Stimulated activated CD8-positive, alpha-beta memory T cell treated with anti-CD3 and anti-CD28 coated beads, Interleukin-2, amount 100 ng/mL, for 48 hours (primary cell): ENCODE measurements around the gene CD74.

Source experiments
- DNase-seq, 2 donors: peaks; one replicate each; pipeline ENCODE4 v3.0.0-alpha.2; 2020; ENCODE audit warnings: low read depth in 2 of 2

The CD74 gene

DNA sequence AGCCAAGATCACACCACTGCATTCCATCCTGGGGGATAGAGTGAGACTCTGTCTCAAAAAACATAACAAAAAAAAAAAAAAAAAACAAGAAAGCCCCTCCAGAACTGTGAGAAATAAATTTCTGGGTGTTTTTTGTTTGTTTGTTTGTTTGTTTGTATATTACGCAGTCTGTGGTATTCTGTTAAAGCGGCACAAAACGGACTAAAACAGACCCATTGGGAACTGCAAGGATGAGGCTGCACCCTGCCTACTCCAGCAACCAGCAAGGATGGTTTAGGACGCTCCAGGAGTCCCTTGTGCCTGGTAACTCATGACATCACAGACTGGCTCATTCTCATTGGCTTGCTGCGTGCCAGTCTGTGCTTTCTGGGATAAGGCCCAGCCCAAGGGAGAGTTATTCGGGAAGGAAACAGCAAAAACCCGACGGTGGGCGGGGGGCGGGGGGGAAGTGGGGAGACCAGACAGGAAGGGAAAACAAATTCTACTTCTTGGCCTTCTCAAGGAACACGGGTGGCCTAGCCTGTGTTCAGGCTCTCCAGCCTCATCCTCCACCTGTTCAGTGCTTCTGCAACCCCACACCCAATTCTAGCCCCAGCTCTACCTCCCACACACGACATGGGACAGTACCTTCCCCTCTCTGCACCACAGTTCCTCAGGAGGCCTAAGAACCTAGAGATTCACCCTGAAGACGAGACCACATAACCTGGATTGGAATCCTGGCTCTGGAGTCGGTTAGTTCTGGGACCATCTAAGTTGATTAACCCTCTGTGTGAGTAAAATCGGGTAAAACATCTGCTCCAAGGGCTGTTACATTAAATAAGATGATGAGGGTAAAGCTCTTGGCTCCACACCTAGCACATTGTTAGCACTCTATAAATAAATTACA is 2.8 kb downstream of the CD74 start:
- no peak for DNase-seq

GRCh38 chr5:150408231-150408943 is 4.3 kb downstream of the CD74 start:
- DNase-seq, result no peak

GRCh38 chr5:150407096-150407720 is 5.5 kb downstream of the CD74 start:
- no peak for DNase-seq

GRCh38 chr5:150406723-150407095 is 6.0 kb downstream of the CD74 start:
- DNase-seq, result no peak

- no peak for DNase-seq
Observed at GRCh38 chr5:150406103-150406722, 6.5 kb downstream of the CD74 start.

DNA sequence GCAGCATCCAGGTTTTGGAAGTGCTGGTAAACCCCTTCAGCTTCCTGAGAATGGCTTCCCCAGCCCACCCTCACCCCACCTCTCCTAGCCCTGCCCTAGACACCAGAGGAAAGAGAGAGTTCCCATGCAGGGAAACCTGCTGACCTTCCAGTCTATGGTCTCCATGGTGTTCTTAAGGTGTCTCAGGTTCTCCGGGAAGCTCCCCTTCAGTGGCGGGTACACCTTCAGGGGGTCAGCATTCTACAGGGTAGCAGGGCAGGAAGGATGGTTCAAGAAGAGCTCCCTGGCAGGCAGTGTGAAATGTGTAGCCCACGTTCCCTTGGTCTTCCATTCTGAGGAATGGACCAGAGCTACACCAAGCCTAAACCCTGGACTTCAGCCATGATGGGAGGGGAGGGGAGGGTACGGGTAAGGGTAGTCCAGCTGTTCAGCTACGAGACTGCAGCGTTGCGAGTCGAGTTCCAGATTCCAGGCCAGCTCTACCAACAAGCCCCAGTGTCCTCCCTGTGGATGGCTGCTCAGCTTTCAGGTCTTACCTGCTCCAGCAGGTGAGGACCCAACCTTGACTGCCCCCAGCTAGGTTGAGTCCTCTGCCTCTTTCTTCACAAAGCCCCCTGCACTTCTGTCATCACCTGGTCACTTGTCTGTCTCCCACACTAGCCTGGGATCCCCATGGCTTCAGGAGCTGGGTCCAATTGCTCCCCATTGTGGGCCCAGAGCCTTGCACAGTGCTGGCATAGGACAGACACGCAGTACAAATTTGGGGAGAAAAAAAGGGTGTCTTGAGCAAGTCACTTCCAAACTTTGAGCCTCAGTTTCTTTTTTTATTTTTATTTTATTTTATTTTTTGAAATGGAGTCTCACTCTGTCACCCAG is 7.5 kb downstream of the CD74 start:
- no peak for DNase-seq

DNA sequence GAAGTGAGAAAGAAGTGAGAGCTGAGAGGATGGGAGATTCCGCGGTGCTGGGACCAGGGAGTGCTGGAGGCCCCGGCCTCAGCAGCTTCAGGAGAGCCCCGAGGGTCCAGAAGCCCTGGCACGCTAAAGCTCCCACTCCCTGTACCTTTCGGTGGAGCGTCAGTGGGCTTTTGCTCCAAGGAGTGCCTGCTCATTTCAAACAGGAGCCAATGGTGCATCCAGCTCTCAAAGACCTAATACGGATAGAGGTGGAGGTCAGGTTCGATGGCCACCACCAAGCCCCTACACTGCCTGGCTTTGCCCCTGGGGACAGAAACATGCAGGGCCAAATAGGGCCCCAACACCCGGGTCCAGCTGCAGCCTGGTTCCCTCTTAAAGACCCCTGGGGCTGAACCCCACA is 8.2 kb downstream of the CD74 start:
- DNase-seq, result no peak

GRCh38 chr5:150404121-150404520 is 8.6 kb downstream of the CD74 start:
- no peak for DNase-seq

- no peak for DNase-seq
Observed at GRCh38 chr5:150402901-150403342, 9.8 kb downstream of the CD74 start.

- DNase-seq, result no peak
Observed at GRCh38 chr5:150402229-150402773, 10.4 kb downstream of the CD74 start.

DNA sequence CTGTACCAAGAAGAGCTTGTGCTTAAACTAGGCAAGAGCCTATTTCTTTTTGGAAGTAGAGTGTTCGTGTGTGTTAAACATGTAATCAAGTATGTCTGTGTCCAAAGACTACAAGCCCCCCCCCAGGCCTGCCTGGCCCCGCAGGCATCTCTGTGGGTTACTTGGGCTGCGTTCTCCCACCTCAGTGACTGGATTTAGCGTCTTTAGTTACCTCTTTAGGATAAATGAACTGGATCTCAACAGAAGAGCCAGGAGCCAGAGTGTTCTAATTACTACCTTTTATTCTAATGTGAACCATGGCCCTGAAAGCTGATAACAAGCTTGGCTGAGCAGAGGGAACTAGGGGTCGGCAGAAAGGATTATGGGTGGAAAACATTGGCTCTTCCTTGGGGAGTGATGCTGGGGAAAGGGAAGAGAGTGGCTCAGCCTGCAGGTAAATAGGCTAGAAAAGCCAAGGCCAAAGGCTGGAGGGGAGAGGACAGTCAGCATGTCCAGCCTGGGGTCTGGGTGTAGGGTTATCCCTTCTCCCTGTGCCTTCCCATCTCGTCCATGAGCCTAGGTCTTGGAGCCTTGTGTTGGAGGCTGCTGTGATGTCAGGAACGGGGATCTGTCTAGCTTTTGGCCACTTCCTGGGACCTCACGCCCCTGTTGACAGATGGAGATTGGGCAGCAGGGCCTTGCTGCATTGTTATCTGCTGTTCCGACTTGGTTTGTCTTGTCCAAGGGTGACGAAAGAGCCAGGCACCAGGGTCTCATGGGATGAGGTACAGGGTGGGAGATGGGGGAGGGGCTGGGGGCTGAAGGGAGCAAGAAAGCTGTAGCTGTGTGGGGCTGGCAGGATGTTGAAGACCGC is 11.1 kb downstream of the CD74 start:
- DNase-seq, result no peak

GRCh38 chr5:150401076-150401375 is 11.7 kb downstream of the CD74 start:
- DNase-seq, result no peak

- DNase-seq, result no peak
Observed at GRCh38 chr5:150400316-150401075, 12.2 kb downstream of the CD74 start.

DNA sequence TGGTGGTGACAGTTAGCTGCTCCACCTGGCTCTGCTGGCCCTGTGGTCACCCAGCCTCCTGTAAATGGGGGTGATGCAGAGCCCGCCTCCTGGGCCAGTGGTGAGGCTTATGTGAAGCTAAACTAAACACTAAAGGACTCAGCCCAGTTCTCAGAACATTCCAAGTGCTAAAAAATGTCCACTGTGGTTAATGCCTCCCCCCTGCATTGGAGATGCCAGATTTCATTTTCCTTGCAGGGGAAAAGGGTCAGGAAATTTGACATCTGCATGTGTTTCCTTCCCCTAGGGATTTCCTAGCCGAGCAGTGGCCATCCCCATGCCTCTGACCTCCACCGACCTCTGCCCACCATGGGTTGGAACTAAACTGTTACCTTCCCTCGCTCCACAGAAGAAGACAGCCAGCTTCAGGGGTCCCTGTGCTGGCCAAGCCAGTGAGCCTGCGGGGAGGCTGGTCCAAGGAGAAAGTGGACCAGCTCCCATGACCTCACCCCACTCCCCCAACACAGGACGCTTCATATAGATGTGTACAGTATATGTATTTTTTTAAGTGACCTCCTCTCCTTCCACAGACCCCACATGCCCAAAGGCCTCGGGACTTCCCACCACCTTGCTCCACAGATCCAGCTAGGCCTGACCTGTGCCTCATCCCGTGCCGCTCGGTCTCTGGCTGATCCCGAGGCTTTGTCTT is 13.0 kb downstream of the CD74 start:
- no peak for DNase-seq

DNA sequence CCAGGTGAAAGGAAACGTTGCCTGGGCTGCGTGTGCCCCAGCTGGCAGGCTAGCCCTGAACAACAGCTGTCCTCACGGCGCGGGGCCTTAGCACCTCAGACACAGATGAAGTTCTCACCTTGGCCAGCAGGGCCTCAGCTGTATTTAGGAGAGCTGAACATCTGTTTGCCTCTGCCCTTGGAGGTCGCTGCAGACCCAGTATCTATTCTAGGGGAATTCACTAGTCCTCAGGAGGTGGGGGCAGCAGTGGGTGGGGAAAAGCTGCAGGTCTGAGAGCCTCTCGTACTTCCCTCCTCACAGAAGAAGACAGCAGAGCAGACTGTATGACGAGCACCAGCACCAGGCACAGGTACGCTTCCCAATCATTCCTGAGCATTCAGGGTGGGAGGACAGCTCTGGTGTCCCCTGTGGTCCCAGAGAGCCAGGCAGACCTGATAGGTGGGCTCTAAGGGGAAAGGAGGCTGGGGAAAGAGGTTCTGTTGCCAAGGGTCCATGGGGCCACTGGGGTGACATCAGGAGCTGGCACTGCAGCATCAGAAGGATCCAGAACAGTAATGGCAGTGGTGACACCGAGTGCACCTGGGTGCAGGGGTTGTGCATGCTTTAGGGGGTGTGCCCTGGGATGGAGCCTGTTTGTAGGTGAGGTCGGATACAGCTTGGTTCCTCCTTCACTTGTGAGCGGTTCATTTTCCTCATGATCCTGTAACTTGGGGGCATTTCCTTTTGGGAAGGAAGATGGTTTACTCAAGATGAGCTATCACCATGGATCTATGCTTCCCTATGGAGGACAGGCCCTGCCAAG is 13.8 kb downstream of the CD74 start:
- DNase-seq, result no peak

DNA sequence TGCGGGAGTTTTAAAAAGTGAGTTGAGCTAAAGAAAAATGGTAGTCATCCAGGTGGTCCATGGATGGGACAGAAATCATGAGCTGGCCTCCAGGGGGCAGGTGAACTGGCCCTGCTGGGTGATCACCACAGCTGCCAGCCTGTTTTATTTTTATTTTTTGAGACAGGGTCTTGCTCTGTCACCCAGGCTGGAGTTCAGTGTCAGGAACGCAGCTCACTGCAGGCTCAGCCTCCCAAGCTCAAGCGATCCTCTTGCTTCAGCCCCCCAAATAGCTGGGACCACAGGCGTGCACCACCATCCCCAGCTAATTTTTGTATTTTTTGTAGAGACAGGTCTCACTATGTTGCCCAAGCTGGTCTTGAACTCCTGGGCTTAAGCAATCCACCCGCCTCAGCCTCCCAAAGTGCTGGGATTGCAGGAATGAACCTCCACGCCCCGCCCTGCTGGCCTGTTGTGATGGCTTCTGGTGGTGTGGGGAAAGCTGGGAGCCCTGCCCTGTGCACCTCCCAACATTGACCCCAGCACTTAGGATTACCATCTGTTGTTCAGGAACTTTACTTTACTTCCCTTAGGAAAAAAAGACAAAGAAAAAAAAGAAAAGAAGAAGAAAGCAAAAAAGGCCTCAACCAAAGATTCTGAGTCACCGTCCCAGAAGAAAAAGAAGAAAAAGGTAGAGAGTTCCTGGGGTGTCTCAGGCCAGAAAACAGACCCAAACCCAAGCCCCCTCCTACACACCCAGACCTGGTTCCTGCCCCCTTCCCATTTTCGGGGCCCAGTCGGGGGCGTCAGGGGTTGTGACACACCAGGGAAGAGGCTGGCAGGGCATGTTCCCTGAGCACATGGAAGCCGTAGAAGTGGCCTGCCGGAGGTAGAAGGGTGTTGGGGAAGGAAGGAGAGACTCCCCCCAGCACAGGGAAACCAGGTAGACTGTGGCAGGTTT is 14.7 kb downstream of the CD74 start:
- no peak for DNase-seq
